ENCODE data around the gene KNDC1.

- TF ChIP-seq EZH2 (IDR thresholded peaks at IDR 0.05; ENCODE audit: borderline replicate concordance, low read length) (no peak), CTCF (IDR thresholded peaks at IDR 0.05; ENCODE audit: low read length) (no peak)
Measured at GRCh38 chr10:133261726-133262325, 101.8 kb downstream of the KNDC1 start.
